ENCODE measurements around the gene CXCL1. TPM values are rescaled to one million over a fixed set of nuclear protein-coding genes. Genes with fewer than 3 reads are reported as not detected.

The CXCL1 gene
- total and polyA plus RNA-seq, 2 donors (not counting 3 experiments of a cell fraction or from before 2014, with no cell fraction given), result 20.0 to 26.7 TPM

- POLR2A ChIA-PET, result no interaction called here
- CTCF ChIA-PET, result interaction anchor here (1.6 kb wide), 1 partner anchor 95 kb away, joined by 3 read pairs; no protein-coding TSS in a partner anchor
Observed at GRCh38 chr4:73912191-73912590, 43.0 kb downstream of the CXCL1 start.

More at GRCh38 chr4:73912191-73912590, 43.0 kb downstream of the CXCL1 start:
- H4K20me1 ChIP-seq (replicated peaks; ENCODE audit: control insufficient read depth, extremely low read depth, insufficient read depth, low read length), result no peaks in the 10 kb centered on the region
- H3K4me1 ChIP-seq (ENCODE audit: control insufficient read depth, extremely low read depth, insufficient read depth, low read length), result peaks cover 2% of the 10 kb centered on the region
- no peaks in the 10 kb centered on the region for H3K27me3 ChIP-seq (ENCODE audit: control insufficient read depth in 2 of 2, insufficient read depth in 2 of 2, low read length in 2 of 2)
- no peak overlapping the region for H3K4me3 ChIP-seq (replicated peaks in 1 of 3; ENCODE audit: insufficient read depth in 1 of 3, low read depth in 1 of 3, low read length in 3 of 3)
- no peaks in the 10 kb centered on the region for H3K9me3 ChIP-seq (replicated peaks; ENCODE audit: control insufficient read depth, insufficient read depth, low read length)
- no peaks in the 10 kb centered on the region for H3K9me1 ChIP-seq (replicated peaks; ENCODE audit: control insufficient read depth, extremely low read depth, insufficient read depth, low read length)
- H3K9ac ChIP-seq (replicated peaks; ENCODE audit: extremely low read depth, insufficient read depth, low read length), result no peak overlapping the region
- no peak overlapping the region for H2AFZ ChIP-seq (ENCODE audit: low read depth, low read length)
- H3K36me3 ChIP-seq (ENCODE audit: control insufficient read depth in 2 of 2, extremely low read depth in 1 of 2, insufficient read depth in 2 of 2, low read length in 2 of 2), result no peaks in the 10 kb centered on the region
- BruUV-seq (replicated peaks), result no TSS peak
- TF ChIP-seq MYC (IDR thresholded peaks at IDR 0.05; ENCODE audit: low read depth, low read length) (no peak), POLR2A (IDR thresholded peaks at IDR 0.05; ENCODE audit: low read depth, low read length) (no peak), GATA2 (IDR thresholded peaks at IDR 0.05; ENCODE audit: insufficient read depth, insufficient read length, low read depth, low read length) (no peak), JUN (IDR thresholded peaks at IDR 0.05; ENCODE audit: borderline replicate concordance, insufficient read depth, insufficient read length, low read depth) (no peak), CTCF (IDR thresholded peaks at IDR 0.05; ENCODE audit: extremely low read depth in 1 of 2, insufficient read depth in 1 of 2, low read depth in 1 of 2, low read length in 2 of 2) (no peak), POLR2AphosphoS5 (IDR thresholded peaks at IDR 0.05; ENCODE audit: insufficient read depth, low read depth, low read length) (no peak), EZH2 (IDR thresholded peaks at IDR 0.05; ENCODE audit: borderline replicate concordance, low read depth, low read length, severe bottlenecking) (no peak), FOS (IDR thresholded peaks at IDR 0.05; ENCODE audit: borderline replicate concordance, insufficient read depth, low read length) (no peak)
- TF ChIP-seq, protein P1, sequence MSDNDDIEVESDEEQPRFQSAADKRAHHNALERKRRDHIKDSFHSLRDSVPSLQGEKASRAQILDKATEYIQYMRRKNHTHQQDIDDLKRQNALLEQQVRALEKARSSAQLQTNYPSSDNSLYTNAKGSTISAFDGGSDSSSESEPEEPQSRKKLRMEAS (IDR thresholded peaks at IDR 0.05; ENCODE audit: insufficient read depth, insufficient read length), result no peak
- dilution Hi-C loops (cut with MboI; ENCODE audit: extremely low pct_ligation_motif_present, low sequenced_read_pairs), result no loop called here
- H3K27ac ChIP-seq (ENCODE audit: insufficient read depth, low read depth, low read length), result no peak overlapping the region
- H3K4me2 ChIP-seq (ENCODE audit: insufficient read depth, low read length), result no peak overlapping the region
- intact Hi-C loops (cut with micrococcal nuclease), result no loop called here
- FAIRE-seq (no peak), DNase-seq (ENCODE audit: low read depth, low spot score) (no peak)
- H3K79me2 ChIP-seq (ENCODE audit: control insufficient read depth, insufficient read depth, low read length), result no peaks in the 10 kb centered on the region
